Hematopoietic multipotent progenitor cell treated with erythropoietin and hydrocortisone succinate and interleukin-3 and kit ligand, for 4 days (in vitro differentiated cells): Measurements from ENCODE around the gene ADO.
A peak's percentile ranks its signal among the peaks of the same experiment; 100 is the strongest.

ENCODE experiments used
- DNase-seq: peaks from one replicate; pipeline ENCODE4 v3.0.0-alpha.2; 2015

ADO gene

DNA sequence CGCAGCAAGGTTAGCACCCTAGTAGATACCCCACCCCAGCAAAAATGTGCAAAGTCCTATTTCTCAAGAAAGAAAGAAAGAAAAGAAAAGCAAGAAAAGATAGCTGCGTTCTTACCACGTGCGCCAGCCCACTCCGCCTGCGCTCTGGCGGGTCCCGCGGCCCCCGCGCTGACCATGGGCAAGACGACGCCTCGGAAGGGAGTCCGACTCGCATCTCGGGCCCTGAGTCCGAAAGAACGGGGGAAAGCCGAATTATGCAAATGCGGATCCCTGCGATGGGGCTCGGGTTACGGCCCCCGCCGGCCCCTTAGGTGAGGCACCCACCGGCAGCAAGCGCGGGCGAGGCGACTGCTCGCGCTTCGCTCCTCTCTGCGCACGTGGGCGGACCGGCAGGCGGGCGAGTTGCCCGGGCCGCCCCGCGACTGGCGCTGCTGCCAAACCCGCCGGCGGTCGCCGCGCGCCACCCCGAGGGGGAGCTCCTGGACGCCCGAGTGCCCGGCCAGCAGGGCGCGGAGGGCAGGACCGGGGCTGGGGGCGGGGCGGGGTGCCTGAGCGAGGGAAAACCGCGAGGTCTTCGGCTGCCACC, 14.0 kb downstream of the ADO start:
- peak; percentile 58 for DNase-seq

- DNase-seq = peak; percentile 85
These were observed 14.8 kb downstream of the ADO start for GRCh38 chr10:62819141-62819920.

DNA sequence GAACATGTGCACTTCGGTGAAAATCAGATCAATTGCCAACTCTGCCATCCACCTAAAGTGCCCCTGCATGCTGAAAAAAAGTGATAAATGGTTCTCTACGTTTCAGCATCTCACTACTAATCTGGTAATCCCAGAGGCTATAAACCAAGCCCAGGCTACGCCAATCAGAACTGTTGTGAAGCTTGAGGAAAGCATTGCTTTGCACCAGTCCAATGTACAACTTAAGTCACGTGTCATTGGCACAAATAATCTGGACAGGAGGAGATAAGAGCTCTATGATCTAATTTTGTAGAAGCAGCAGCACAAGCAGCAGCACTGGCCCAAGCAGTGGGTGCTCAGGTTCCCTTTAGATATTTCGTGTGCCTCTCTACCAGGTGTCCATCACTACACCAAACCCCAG, 16.1 kb downstream of the ADO start:
- DNase-seq = peak; percentile 41

GRCh38 chr10:62826273-62826672, 21.8 kb downstream of the ADO start:
- DNase-seq = no peak

- DNase-seq = no peak
These were observed 25.1 kb downstream of the ADO start for GRCh38 chr10:62829622-62830021.

DNA sequence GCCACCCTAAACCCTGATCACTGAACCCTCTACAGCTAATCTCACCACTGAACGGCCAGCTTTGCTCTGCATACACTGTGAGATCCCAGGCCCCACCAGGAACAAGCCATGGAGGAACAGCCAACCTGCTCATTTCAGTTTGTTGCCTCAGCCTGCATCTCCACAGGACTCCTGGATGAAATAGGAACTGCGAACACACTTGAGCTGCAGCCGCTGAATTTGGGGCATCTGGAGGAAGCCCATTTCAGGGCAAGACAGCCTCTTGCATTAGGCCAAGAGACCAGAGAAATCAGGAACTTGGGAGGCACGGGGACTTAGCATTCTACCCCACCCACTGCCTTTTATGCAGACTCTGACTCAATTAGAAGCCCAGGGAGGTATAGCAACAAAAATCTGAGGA, 26.2 kb downstream of the ADO start:
- no peak for DNase-seq

GRCh38 chr10:62831346-62831745, 26.8 kb downstream of the ADO start:
- no peak for DNase-seq

GRCh38 chr10:62839590-62839989, 35.1 kb downstream of the ADO start:
- no peak for DNase-seq

DNA sequence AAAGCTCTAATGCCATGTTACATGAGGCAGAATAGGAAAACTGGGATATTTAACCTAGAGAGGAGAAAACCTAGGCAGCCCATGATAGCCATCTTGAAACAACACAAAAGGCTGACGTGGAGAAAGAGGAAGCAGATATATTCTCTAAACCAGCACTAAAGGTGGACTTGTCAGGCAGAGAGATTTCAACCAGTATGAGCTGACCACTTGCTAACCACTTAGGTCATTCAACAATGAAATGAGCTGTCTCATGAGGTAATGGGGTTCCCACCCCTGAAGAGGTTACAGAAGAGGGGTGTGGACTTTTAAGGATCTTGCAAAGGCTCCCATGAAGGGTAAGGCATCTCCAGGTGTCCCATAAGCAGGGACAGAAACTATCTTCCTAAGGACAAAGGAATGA, 38.5 kb downstream of the ADO start:
- peak; percentile 5 for DNase-seq

DNA sequence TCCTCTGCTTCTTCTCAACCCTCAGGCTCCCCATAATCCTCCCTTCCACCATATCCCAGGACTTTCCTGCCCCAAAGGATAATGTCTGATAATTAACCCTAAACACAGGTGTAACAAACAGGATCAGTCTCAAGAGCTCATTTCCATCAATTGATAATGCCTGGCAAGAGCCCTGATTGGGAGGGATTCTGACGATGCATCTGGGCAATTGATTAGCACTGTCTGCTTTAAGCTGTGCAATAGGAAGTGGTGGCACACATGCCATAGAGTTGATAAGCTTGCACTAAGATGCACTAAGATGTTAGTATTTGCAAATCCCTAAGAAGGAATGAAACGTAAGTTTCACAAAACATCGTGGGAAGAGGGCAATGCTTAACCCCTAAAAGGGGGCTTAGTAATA, 39.1 kb downstream of the ADO start:
- DNase-seq = peak; percentile 51

DNA sequence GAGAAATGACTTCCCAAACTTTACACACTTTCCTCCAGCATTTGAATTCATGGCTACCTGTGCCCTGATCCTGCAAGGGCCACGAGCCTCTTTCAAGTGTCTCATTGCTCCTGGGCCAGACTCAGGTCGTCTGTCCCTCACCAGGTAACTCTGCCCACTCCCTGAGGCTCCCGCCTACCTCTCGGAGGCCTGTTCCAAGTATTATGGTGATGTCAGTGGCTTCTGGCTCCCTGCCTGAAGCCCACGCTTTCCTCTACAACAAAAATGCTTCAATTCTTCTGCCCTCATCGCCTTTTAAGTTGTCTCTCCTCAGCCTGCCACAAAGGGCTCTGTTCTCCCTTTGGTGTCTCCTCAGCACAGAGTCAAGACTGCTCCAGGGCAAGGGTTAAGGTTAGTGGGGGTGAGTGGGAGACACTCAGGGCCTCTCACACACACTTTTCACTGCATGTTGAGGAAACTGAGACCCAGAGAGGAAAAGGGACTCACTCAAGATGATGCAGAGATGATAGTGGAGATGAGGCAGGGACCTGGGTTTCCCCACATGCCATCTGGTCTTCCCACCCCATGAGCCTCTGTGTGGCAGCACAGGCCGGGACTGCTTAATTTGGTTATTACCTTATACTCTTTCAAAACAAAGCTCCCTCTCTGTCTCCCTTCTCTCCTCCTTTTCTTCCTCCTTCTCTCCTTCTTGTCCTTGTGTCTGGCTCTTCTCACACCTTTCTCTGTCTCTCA, 39.9 kb downstream of the ADO start:
- no peak for DNase-seq

- no peak for DNase-seq
These were observed 42.9 kb downstream of the ADO start for GRCh38 chr10:62847433-62847832.

GRCh38 chr10:62850646-62851045, 46.1 kb downstream of the ADO start:
- DNase-seq = peak; percentile 34

DNA sequence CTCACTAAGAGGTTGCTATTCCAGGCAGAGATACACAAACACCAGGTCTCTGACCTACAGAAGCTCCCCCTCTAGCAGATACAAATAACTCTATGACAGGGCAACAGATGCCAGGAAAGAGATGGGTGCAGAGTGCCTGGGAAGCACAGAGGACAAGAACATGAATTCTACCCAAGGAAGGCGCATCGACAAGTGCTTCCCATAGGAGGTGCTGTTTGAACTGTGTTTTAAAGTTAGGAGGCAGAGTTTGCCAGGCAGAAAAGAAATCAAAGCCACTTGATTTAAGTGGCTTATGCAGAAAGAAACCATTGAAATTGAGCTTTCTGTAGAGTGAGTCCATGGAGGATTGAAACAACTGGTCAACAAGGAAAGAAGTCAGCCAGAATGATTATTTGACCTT, 46.9 kb downstream of the ADO start:
- peak; percentile 39 for DNase-seq

GRCh38 chr10:62852961-62853702, 48.6 kb downstream of the ADO start:
- peak; percentile 48 for DNase-seq

DNA sequence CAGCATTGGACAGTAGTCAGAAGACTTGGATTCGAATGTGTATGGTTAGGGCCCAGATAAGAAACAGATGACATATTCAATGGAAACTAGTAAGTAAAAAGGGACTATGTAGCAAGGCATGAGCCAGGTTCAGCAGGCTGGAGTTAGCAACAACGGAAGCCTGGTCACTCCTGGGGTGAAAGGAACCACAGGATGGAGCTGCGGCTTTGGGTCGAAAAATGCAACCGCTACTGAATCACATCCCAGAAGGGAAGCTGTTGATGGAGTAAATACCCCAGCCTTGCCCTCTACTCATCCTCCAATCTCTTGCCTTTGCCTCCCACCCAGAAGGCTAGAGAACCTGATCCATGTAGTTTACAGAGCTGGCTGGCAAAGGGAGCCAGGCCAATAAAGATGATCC, 49.2 kb downstream of the ADO start:
- DNase-seq = peak; percentile 47

DNA sequence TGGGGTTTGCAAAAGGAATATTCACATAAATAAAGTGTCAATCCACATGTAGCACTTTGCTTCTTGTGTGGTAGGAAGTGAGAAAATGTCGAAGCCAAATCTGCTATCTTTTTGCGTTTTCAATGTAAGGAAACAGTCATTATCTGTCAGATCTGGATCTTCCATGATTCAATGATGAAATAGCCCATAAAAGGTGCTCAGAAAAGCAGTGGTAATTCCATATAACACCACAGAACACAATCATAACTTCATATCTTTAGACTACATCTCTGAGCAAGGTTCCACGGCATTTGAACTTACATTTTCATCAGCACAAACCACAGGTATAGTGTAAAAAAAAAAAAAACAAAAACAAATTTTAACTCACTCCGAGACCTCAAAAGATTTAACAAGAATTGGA, 51.5 kb downstream of the ADO start:
- DNase-seq = no peak
